Renal cortical epithelial cell (primary cell): ENCODE results near the gene ZWINT. TPM values are rescaled to one million over a fixed set of nuclear protein-coding genes. Genes with fewer than 3 reads are reported as not detected.

Experiments
- DNase-seq: peaks from one replicate; pipeline ENCODE4 v3.0.0-alpha.2; 2011; ENCODE audit warnings: low read depth
- total RNA-seq: library from RNA; depleted of rRNA; stranded (reverse); fragments of >200 nt; gene quantifications from 2 replicates; pipeline ENCODE4 v1.2.3, GENCODE V29; 2014

ZWINT gene
- 11.3 and 27.6 TPM in 2 replicates for total RNA-seq

- peak; percentile 92 for DNase-seq
These were observed at the start of gene ZWINT for GRCh38 chr10:56360967-56361612. Gene ZWINT (minus strand): TSS chr10:56361259. CDS start chr10:56361236, 23 bp downstream.

GRCh38 chr10:56383806-56384205 lies 22.7 kb upstream of the ZWINT start:
- DNase-seq, result no peak

GRCh38 chr10:56370217-56371113 lies 9.4 kb upstream of the ZWINT start:
- peak; percentile 2 for DNase-seq

- no peak for DNase-seq
These were observed 484 bp downstream of the ZWINT start for GRCh38 chr10:56360583-56360966.

GRCh38 chr10:56359837-56360236 lies 1.2 kb downstream of the ZWINT start:
- DNase-seq, result no peak

- DNase-seq, result no peak
These were observed 4.0 kb downstream of the ZWINT start for GRCh38 chr10:56357018-56357417.

GRCh38 chr10:56351909-56352630 lies 9.0 kb downstream of the ZWINT start:
- no peak for DNase-seq

- no peak for DNase-seq
These were observed 11.4 kb downstream of the ZWINT start for GRCh38 chr10:56349611-56350010.

- DNase-seq, result no peak
These were observed 13.0 kb downstream of the ZWINT start for GRCh38 chr10:56348101-56348500.

GRCh38 chr10:56346845-56347415 lies 14.1 kb downstream of the ZWINT start:
- DNase-seq, result peak; percentile 35

GRCh38 chr10:56341612-56342011 lies 19.4 kb downstream of the ZWINT start:
- DNase-seq, result no peak

GRCh38 chr10:56329961-56330360 lies 31.1 kb downstream of the ZWINT start:
- no peak for DNase-seq

- no peak for DNase-seq
These were observed 33.9 kb downstream of the ZWINT start for GRCh38 chr10:56327118-56327517.

- peak; percentile 67 for DNase-seq
These were observed 41.7 kb downstream of the ZWINT start for GRCh38 chr10:56319386-56319785.

GRCh38 chr10:56318816-56319215 lies 42.2 kb downstream of the ZWINT start:
- DNase-seq, result no peak

GRCh38 chr10:56317603-56318002 lies 43.5 kb downstream of the ZWINT start:
- DNase-seq, result no peak

- no peak for DNase-seq
These were observed 44.5 kb downstream of the ZWINT start for GRCh38 chr10:56316603-56317002.
